Measurements from ENCODE around the gene CDK9. TPM values are rescaled to one million over a fixed set of nuclear protein-coding genes. Genes with fewer than 3 reads are reported as not detected.

Gene CDK9
- total RNA-seq (2012; rRNA removed): 28.9 and 30.3 TPM in 2 replicates
- 49.9 and 52.1 TPM in 2 replicates for polyA plus RNA-seq (2012; rRNA removed)
- polyA plus RNA-seq (2012; cell fraction: cytosol; rRNA removed): 34.4 and 54.3 TPM in 2 replicates
- polyA plus RNA-seq (2012; cell fraction: nucleus; rRNA removed; ENCODE audit: low replicate concordance): 140 and 177 TPM in 2 replicates
- percentile 88 among the genes with signal in this experiment for Bru-seq, nascent RNA
- BruChase-seq, experiment 1, labeled RNA remaining after a 6-hour chase: percentile 87 among the genes with signal in this experiment
- percentile 92 among the genes with signal in this experiment for BruChase-seq, experiment 2, labeled RNA remaining after a 2-hour chase
- long read RNA-seq, transcript CDK9-201 (7 exons, 2,463 nt): major isoform, 59 of 73 reads
- long read RNA-seq, partial matches to known transcripts: 7 of 73 reads
- long read RNA-seq, other reads (novel, unspliced or antisense): 7 of 73 reads

DNA sequence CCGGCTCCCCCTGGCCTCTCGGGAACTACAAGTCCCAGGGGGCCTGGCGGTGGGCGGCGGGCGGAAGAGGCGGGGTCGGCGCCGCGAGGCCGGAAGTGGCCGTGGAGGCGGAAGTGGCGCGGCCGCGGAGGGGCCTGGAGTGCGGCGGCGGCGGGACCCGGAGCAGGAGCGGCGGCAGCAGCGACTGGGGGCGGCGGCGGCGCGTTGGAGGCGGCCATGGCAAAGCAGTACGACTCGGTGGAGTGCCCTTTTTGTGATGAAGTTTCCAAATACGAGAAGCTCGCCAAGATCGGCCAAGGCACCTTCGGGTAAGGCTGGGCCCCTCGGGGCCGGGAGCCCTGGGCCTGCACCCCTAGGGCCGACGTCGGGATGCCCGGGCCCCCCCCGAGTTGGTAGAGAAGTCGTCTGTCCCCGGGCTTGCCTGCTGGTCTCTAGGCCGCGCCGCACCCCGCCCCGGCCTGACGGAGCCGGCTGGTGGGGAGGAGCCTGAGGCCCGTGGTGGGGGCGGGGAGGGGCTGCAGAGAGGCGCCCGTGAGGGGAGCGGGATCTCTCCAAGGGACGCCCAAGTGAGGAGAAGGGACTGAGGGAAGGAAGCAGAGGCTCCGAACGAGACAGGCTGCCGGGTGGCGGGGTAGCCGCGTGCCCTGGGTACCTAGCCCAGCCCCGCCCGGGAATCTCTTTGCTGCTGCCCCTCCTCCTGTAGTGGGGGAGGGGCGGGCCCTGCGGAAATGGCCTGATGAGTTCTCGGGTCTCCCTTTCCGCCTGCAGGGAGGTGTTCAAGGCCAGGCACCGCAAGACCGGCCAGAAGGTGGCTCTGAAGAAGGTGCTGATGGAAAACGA, at the start of gene CDK9:
TSS of gene CDK9 (plus strand) at position 102 of the 840 bp plus-strand sequence. CDS start at position 217, 115 bp downstream.
- peak within 1 kb of the TSS; percentile 40 for H3K56ac ChIP-seq (ENCODE audit: extremely low read depth, insufficient read depth, low read length)
- H4K20me1 ChIP-seq (ENCODE audit: insufficient read depth, low read length): peaks cover 52% of the 10 kb centered on the region
- H3K9me3 ChIP-seq (ENCODE audit: control insufficient read depth, insufficient read depth, low read length): no peaks in the 10 kb centered on the region
- no peaks in the 10 kb centered on the region for H3K27me3 ChIP-seq (ENCODE audit: control insufficient read depth, insufficient read depth, low read length)
- intact Hi-C loops (cut with micrococcal nuclease) (loop anchor here (1.0 kb wide), 2 partner anchors 51 to 84 kb away; partner anchors contain the start of gene TOR2A), in situ Hi-C loops (cut with MboI; ENCODE audit: low sequenced_read_pairs) (no loop called here), dilution Hi-C loops (cut with HindIII; ENCODE audit: low sequenced_read_pairs, unreplicated experiment) (no loop called here)
- peak; percentile 76 for ATAC-seq (ENCODE audit: low read depth)
- no peaks in the 10 kb centered on the region; the same call in 1 of the 2 replicates for H3K9me1 ChIP-seq (ENCODE audit: insufficient read depth, low read length)
- POLR2A ChIA-PET (ENCODE audit: unreplicated experiment): interaction anchor here (0.5 to 1.0 kb wide), 3 partner anchors 15 to 231 kb away, joined by 3 to 19 read pairs (median 4); no protein-coding TSS in a partner anchor
- peak within 1 kb of the TSS; percentile 89 for H3K4me2 ChIP-seq (ENCODE audit: low read depth, low read length)
- H3K18ac ChIP-seq (ENCODE audit: low read depth, low read length): no peak within 1 kb of the TSS; the same call in 1 of the 2 replicates
- CTCF ChIA-PET: interaction anchor here (0.8 to 2.2 kb wide), 3 partner anchors 52 to 124 kb away, joined by 3 to 8 read pairs (median 8); partner anchors contain the start of gene TOR2A
- no peak within 1 kb of the TSS for H2BK15ac ChIP-seq (ENCODE audit: low read depth, low read length)
- H4K91ac ChIP-seq (ENCODE audit: insufficient read depth, low read depth, low read length): peak within 1 kb of the TSS; percentile 36; the same call in 1 of the 2 replicates
- no peak within 1 kb of the TSS; the same call in 1 of the 2 replicates for H2BK120ac ChIP-seq (ENCODE audit: low read depth, low read length)
- H3K4me3 ChIP-seq (ENCODE audit: insufficient read depth, low read depth, low read length): peak within 1 kb of the TSS; percentile 95
- no TSS peak for BruUV-seq (replicated peaks)
- peak within 1 kb of the TSS; percentile 55; the same call in 1 of the 2 replicates for H4K5ac ChIP-seq (ENCODE audit: low read depth, low read length)
- H3K4ac ChIP-seq (ENCODE audit: low read depth, low read length): peak within 1 kb of the TSS; percentile 86
- H3K36me3 ChIP-seq (ENCODE audit: control insufficient read depth, insufficient read depth, low read length): peaks cover 39% of the 10 kb centered on the region
- H3K14ac ChIP-seq (replicated peaks; ENCODE audit: low read depth, low read length): peak within 1 kb of the TSS; percentile 97
- H3K79me1 ChIP-seq (ENCODE audit: low read depth in 1 of 2, low read length in 2 of 2): peaks cover 18 to 50% of the 10 kb centered on the region in 2 experiments
- H2AK9ac ChIP-seq (replicated peaks; ENCODE audit: low read depth, low read length, poor library complexity): peak within 1 kb of the TSS; percentile 100
- H2BK5ac ChIP-seq (ENCODE audit: low read depth, low read length, poor library complexity, severe bottlenecking): peak within 1 kb of the TSS; percentile 82
- DNase-seq: peak; percentile 81
- no peaks in the 10 kb centered on the region; the same call in 1 of the 2 replicates for H3K4me1 ChIP-seq (ENCODE audit: control insufficient read depth, insufficient read depth, low read length)
- H4K8ac ChIP-seq (ENCODE audit: low read depth in 2 of 2, low read length in 2 of 2): peak within 1 kb of the TSS; percentile 70 to 88; a peak in 3 of 4 replicates
- 0% methylated on average over 24 of the region's 75 CpGs; no CpG with 5 or more reads in 1 of the 2 experiments for WGBS, 2 experiments (ENCODE audit: extremely low coverage in 2 of 2, insufficient read length in 1 of 2)
- H2BK20ac ChIP-seq (ENCODE audit: low read depth, low read length): no peak within 1 kb of the TSS
- H2AK5ac ChIP-seq (ENCODE audit: low read depth, low read length): peak within 1 kb of the TSS; percentile 91
- peak within 1 kb of the TSS; percentile 93 for H3K27ac ChIP-seq (ENCODE audit: insufficient read depth, low read length)
- peak within 1 kb of the TSS; percentile 96 for H2AFZ ChIP-seq (replicated peaks; ENCODE audit: low read length, poor library complexity)
- peak within 1 kb of the TSS; percentile 92 for H3K9ac ChIP-seq (ENCODE audit: low read depth, low read length)
- H3K23ac ChIP-seq (ENCODE audit: low read depth, low read length): peak within 1 kb of the TSS; percentile 73; the same call in 1 of the 2 replicates
- TF ChIP-seq CEBPB (IDR thresholded peaks at IDR 0.05; ENCODE audit: low read depth, low read length): no peak
- TF ChIP-seq, protein P1, sequence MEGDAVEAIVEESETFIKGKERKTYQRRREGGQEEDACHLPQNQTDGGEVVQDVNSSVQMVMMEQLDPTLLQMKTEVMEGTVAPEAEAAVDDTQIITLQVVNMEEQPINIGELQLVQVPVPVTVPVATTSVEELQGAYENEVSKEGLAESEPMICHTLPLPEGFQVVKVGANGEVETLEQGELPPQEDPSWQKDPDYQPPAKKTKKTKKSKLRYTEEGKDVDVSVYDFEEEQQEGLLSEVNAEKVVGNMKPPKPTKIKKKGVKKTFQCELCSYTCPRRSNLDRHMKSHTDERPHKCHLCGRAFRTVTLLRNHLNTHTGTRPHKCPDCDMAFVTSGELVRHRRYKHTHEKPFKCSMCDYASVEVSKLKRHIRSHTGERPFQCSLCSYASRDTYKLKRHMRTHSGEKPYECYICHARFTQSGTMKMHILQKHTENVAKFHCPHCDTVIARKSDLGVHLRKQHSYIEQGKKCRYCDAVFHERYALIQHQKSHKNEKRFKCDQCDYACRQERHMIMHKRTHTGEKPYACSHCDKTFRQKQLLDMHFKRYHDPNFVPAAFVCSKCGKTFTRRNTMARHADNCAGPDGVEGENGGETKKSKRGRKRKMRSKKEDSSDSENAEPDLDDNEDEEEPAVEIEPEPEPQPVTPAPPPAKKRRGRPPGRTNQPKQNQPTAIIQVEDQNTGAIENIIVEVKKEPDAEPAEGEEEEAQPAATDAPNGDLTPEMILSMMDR (conservative IDR thresholded peaks at IDR 0.05; ENCODE audit: low read depth, low read length): no peak
- TF ChIP-seq NFE2L2 (IDR thresholded peaks at IDR 0.05; ENCODE audit: low read depth, low read length): no peak
- TF ChIP-seq POLR2A (IDR thresholded peaks at IDR 0.05; ENCODE audit: low read depth, low read length): peak; percentile 79
- no peak for TF ChIP-seq RFX5 (IDR thresholded peaks at IDR 0.05; ENCODE audit: low read depth, low read length)
- TF ChIP-seq FOS (IDR thresholded peaks at IDR 0.05; ENCODE audit: low read depth, low read length): no peak
- TF ChIP-seq, protein P2, sequence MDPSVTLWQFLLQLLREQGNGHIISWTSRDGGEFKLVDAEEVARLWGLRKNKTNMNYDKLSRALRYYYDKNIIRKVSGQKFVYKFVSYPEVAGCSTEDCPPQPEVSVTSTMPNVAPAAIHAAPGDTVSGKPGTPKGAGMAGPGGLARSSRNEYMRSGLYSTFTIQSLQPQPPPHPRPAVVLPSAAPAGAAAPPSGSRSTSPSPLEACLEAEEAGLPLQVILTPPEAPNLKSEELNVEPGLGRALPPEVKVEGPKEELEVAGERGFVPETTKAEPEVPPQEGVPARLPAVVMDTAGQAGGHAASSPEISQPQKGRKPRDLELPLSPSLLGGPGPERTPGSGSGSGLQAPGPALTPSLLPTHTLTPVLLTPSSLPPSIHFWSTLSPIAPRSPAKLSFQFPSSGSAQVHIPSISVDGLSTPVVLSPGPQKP (IDR thresholded peaks at IDR 0.05; ENCODE audit: borderline replicate concordance, low read depth, low read length): no peak
- peak; percentile 59; the same call in 1 of the 2 replicates for TF ChIP-seq MAZ (IDR thresholded peaks at IDR 0.05; ENCODE audit: borderline replicate concordance, low read depth, low read length)
- no peak for TF ChIP-seq RAD21 (IDR thresholded peaks at IDR 0.05; ENCODE audit: low read length)
- TF ChIP-seq, protein P3, sequence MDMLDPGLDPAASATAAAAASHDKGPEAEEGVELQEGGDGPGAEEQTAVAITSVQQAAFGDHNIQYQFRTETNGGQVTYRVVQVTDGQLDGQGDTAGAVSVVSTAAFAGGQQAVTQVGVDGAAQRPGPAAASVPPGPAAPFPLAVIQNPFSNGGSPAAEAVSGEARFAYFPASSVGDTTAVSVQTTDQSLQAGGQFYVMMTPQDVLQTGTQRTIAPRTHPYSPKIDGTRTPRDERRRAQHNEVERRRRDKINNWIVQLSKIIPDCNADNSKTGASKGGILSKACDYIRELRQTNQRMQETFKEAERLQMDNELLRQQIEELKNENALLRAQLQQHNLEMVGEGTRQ (IDR thresholded peaks at IDR 0.05; ENCODE audit: low read depth, low read length): no peak
